Inflammatory macrophage treated with lipopolysaccharide for 1 hour (primary cell): ENCODE data around the gene UBE2M.

Source experiments
- DNase-seq, 2 donors: peaks; one replicate each; pipeline ENCODE4 v3.0.0-alpha.2; 2020 to 2022

Gene UBE2M

GRCh38 chr19:58570770-58571574 is 12.6 kb upstream of the UBE2M start:
- no peak for DNase-seq

DNA sequence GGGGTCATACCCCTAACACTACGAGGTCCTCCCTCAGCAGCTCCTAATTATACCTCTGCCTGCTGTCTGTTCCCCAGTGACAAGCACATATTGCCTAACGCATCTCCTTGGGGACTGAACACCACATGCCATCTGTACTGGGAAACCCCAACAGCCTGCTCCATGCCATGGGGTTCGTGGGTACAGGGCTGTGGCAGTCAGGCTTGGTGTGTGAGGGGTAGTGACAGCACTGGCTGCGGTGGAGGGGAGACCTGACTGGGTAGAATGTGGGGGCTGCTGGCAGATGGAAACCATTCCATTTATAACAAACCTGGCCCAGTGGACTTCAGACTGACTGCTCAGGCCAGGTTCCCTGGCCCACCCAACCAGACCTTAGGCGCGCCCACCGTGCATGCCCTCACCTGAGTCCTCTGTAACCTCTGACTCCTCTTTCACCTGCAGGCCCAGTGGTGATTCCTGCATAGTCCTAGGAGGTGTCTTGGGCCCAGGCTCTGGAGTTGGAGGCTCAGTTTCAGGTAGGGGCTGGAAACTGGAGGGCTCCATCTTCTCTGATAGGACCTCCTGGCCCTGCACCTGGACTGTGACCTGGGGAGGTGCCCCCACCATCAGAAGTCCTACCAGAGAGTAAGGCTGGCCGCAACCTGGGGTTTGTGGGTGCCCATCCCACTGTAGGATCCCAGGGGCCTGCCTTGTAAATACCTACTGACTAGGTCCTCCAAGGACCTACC is 11.7 kb upstream of the UBE2M start:
- no peak for DNase-seq

DNA sequence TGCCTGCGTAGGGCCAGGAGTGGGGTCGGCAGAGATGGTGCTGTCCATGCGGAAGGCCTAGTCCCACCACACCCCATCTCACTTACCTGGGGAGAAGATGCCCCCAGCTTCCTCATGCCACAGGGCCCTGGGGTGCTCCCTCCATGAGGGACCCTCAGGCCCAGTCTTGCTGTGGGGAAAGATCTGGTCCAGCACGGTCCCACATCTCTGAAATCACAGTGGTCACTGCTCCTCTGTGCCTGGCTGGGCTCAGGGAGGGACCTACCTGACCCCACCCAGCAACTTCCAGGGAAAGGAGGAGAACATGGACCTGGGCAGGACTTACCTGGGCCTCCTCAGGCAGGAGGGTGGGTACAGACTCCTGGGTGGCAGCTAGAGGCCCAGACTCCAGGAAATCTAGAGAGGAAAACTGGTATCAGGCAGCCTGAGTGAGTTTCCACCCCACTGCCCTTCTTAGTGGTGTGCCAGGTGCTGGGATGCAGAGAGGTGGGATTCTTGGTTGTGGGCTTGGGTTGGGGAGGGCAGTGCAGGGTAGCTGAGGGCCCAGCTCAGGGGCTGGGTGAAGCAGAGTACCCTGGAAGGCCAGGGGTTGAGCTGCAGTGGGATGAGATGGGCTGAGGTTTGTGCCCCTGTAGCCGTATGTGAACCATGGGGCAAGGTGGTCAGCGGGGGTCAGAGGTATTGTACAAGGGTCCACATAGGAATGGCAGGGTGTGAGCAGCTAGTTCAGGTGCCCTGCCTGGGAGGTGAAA is 11.0 kb upstream of the UBE2M start:
- DNase-seq = no peak

DNA sequence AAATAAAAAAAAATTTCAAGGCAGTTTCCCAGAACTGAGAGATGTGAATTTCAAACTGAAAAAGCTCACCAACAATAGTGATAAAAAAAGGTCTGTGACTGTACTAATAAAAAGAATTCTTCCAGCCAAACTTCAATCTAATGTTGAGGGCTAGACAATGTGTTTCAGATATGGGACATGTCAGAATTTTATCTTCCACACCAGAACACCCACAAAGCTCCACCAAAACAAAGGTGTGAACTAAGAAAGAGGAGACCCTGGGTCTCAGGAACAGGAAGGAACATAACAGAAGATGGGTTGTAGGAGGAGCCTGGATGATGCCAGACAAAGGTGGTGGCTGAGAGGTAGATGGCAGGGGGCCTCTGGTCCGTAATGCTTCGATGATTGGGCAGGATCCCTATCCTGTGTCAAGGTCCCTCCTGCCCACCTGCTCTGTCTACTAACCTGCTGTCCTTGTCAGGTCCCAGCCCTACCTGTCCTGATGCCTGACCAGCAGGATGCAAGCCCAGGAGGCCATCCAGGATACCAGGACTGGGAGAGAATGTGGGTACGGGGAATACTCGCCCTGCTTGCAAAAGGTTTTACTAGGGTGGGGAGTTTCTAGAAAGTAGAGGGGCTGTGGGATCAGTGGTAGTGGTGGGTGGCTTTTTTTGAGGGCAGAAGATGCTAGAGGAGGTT is 10.2 kb upstream of the UBE2M start:
- no peak for DNase-seq

DNA sequence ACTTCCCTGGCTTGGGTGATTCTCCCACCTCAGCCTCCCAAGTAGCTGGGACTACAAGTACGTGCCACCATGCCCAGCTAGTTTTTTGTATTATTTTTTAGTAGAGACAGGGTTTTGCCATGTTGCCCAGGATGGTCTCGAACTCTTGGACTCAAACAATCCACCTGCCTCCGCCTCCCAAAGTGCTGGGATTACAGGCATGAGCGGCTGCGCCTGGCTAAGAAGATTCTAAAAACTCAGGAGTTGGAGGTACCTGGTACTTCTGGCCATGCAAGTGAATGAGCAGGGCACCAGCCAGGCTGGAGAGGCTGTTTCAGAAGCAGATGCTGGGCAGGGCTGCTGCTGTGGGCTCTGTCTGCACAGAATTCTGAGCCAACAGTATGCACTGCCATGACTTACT is 8.6 kb upstream of the UBE2M start:
- no peak for DNase-seq

GRCh38 chr19:58563823-58564222 is 5.4 kb upstream of the UBE2M start:
- no peak for DNase-seq

- no peak for DNase-seq
Observed at GRCh38 chr19:58563034-58563573, 4.7 kb upstream of the UBE2M start.

DNA sequence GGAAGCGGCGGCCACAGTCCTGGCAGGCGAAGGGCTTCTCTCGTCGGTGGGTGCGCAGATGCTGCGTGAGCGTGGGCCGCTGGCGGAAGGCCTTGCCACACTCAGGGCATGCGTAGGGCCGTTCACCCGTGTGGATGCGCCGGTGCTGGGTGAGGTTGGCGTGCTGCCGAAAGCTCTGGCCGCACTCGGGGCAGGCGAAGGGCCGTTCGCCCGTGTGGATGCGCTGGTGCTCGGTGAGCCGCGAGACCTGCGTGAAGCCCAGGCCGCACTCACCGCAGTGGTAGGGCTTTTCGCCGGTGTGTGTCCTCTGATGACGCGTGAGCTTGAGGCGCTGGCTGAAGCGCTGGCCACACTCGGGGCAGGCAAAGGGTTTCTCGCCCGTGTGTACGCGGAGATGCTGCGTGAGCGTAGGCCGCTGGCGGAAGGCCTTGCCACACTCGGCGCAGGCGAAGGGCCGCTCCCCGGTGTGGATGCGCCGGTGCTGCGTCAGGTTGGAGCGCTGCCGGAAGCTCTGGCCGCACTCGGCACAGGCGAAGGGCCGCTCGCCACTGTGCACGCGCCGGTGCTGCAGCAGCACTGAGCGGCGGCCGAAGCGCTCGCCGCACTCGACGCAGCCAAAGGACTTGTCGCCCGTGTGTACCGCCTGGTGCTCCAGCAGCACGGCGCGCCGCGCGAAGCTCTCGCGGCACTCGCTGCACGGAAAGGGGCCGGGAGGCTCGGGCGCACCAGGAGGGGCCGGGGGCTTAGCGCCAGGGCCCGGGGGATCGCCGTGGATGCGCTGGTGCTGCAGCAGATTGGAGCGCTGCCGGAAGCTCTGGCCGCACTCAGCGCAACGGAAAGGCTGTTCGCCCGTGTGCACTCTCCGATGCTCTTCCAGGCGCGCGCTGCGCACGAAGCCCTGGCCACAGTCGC is 4.0 kb upstream of the UBE2M start:
- DNase-seq = no peak

GRCh38 chr19:58561373-58562121 is 3.1 kb upstream of the UBE2M start:
- DNase-seq = no peak

DNA sequence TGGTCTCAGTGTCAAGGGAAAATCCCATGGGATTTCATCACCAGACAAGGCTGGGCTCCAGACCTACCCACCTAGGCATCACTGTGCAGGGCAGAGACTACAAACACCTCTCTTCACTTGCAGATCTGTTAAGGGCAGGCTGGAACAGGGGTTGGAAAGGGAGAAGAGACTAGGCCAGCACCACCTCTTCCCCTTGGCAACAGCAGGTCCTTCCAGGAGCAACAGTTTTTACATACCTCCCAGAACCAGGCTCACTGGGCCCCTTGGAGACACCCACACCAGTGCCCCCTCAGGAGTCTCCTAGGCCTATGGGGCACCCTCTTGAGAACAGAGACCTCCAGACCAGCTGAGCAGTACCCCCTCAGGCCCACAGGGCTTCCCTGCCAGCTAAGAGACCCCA is 2.5 kb upstream of the UBE2M start:
- DNase-seq = no peak

GRCh38 chr19:58560007-58560887 is 1.8 kb upstream of the UBE2M start:
- DNase-seq = no peak

DNA sequence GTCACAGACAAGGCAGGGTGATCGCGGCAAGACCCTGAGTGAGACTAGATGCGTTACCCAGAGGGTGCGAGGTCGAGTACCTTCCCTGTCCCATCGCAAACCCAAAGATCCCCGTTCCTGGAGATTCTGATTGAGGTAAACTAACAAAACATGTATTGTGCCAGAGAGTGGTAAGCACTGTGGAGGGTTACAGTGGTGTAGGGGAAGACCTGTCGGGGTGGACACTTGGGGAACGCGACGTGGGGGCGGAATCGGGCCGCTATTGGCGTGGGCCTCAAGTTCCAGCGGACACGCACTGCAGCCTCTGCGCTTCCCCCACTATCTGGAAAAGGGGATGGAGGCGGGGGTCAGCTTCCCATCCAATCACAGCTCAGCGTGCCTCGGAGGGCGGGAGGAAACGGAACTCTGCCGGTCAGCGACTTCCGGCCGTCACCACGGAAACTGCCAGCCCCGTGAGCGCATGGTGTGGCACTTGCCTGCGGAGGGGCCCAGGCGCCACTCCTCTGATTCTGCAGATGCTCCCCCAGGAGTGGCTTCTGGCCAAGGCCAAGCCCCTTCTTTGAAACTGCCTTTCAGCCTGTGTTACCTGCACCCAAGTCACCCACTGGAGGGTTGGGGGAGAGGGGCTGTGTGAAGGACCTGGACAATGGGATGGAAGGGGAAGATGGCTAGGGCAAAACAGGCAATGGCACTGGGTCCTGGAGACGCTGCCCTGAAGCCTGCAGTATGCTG is 1.0 kb upstream of the UBE2M start:
- DNase-seq = peak; percentile 81 to 88

- DNase-seq = peak; percentile 96 to 100
Observed at GRCh38 chr19:58558623-58559274, 338 bp upstream of the UBE2M start.

DNA sequence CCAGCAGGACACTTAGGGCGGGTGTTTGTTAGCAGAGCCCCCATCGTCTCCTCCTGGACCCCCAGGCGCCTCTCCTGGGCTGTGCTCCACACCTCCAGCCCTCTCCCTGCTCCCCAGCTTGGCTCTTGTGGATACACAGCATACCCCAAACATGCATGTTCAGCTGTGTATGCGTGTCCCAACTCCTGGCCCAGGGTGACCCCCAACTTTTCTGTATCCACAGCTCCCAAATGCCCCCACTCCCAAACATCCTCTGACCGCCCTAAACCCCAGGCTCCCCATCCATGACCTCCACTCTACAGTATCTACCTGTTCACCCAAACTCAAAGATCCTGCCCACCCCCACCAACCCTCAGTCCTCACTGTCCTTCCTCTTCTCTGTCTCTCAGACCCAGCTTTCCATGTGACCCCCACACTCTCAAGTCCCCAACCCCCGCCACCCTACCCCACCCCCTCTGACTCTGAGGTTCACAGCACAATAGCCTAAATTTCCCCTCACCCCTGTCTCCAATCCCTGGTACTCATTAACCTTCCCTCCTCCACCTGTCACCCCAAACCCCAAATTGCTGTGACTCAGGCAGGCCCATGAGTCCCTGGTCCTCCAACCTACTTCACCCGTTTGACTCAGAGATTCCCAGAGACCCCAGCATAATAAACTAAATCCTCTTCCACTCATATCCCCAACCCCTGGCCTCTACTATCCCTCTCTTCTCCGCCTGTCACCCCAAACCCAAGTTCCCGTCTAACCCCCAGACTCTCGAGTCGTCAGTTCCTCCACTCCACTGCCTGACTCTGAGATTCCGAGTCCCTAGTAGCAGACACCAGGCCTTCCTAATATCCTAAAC is 968 bp downstream of the UBE2M start:
- DNase-seq = no peak

GRCh38 chr19:58556622-58557220 is 1.7 kb downstream of the UBE2M start:
- DNase-seq = no peak

GRCh38 chr19:58555920-58556621 is 2.3 kb downstream of the UBE2M start:
- DNase-seq = no peak
